ENCODE data around the gene TP53RK. TPM values are rescaled to one million over a fixed set of nuclear protein-coding genes. Genes with fewer than 3 reads are reported as not detected.
A peak's percentile ranks its signal among the peaks of the same experiment; 100 is the strongest.

Gene TP53RK
- total and polyA plus RNA-seq, 2 donors (not counting 1 experiment from before 2014, with no cell fraction given) = 3.1 to 22.5 TPM

- POLR2A ChIA-PET = no interaction called here
- WGBS (ENCODE audit: insufficient coverage) = 18% methylated on average over 18 of the region's 20 CpGs
Measured at GRCh38 chr20:46688151-46689081, 828 bp downstream of the TP53RK start.

More at GRCh38 chr20:46688151-46689081, 828 bp downstream of the TP53RK start:
- H3K9me3 ChIP-seq (ENCODE audit: control extremely low read depth in 1 of 3, control insufficient read depth in 2 of 3, insufficient read depth in 1 of 3, low read length in 2 of 3) = no peaks in the 10 kb centered on the region
- peaks cover 47% of the 10 kb centered on the region for H3K79me2 ChIP-seq (ENCODE audit: control insufficient read depth, insufficient read depth, low read length)
- no peaks in the 10 kb centered on the region for H3K9me3 Mint-ChIP-seq (ENCODE audit: insufficient read depth)
- H3K4me2 ChIP-seq (replicated peaks; ENCODE audit: low read depth, low read length, poor library complexity, severe bottlenecking) = peak overlapping the region; percentile 69
- H2AFZ ChIP-seq (ENCODE audit: insufficient read depth, low read depth, low read length, poor library complexity, severe bottlenecking) = peak overlapping the region; percentile 96
- H3K27ac Mint-ChIP-seq = peak overlapping the region; percentile 84
- H3K36me3 ChIP-seq (replicated peaks in 1 of 2; ENCODE audit: control extremely low read depth in 1 of 2, control insufficient read depth in 1 of 2, extremely low read depth in 1 of 2, insufficient read depth in 2 of 2, low read length in 1 of 2) = peaks cover 8 to 25% of the 10 kb centered on the region in 2 experiments
- peak overlapping the region; percentile 99 for H3K4me3 Mint-ChIP-seq
- H3K4me1 ChIP-seq (ENCODE audit: control insufficient read depth in 2 of 2, insufficient read depth in 2 of 2, low read length in 2 of 2) = peaks cover 20 to 21% of the 10 kb centered on the region in 2 donors
- H3K27ac ChIP-seq (ENCODE audit: low read length in 2 of 2) = peak overlapping the region in 1 of 2 donors; percentile 80
- peaks cover 52% of the 10 kb centered on the region for H4K20me1 ChIP-seq (ENCODE audit: control insufficient read depth, insufficient read depth, low read length, poor library complexity, severe bottlenecking)
- no peaks in the 10 kb centered on the region for H3K27me3 ChIP-seq (replicated peaks in 1 of 4; ENCODE audit: control extremely low read depth in 1 of 4, control insufficient read depth in 3 of 4, insufficient read depth in 4 of 4, low read length in 3 of 4)
- no peak for ATAC-seq (ENCODE audit: low read depth)
- peak overlapping the region; percentile 82 for H3K9ac ChIP-seq (ENCODE audit: low read length)
- H3K4me1 Mint-ChIP-seq = peaks cover 47% of the 10 kb centered on the region
- no peak for DNase-seq
- intact Hi-C loops (cut with micrococcal nuclease) = loop anchor here (1.0 to 10.0 kb wide), 3 partner anchors 282 to 894 kb away; partner anchors contain the start of genes DNTTIP1, ELMO2 and WFDC3
- no peak for TF ChIP-seq EZH2 (IDR thresholded peaks at IDR 0.05; ENCODE audit: borderline replicate concordance, insufficient read depth, low read depth, low read length, poor library complexity, severe bottlenecking)
- no peak for TF ChIP-seq CTCF (IDR thresholded peaks at IDR 0.05)
- no peaks in the 10 kb centered on the region for H3K27me3 Mint-ChIP-seq
- CTCF ChIA-PET = interaction anchor here (1.0 to 2.7 kb wide), 2 partner anchors 7 to 383 kb away, joined by 3 to 17 read pairs; no protein-coding TSS in a partner anchor
- H3K4me3 ChIP-seq (ENCODE audit: control extremely low read depth in 1 of 5, extremely low read depth in 1 of 5, insufficient read depth in 1 of 5, low read depth in 2 of 5, low read length in 4 of 5) = peak overlapping the region; percentile 87 to 95 (median 92)

Data from B cell (primary cell).